HUES64 (cell line): Measurements from ENCODE around the gene TAS2R31. TPM values are rescaled to one million over a fixed set of nuclear protein-coding genes. Genes with fewer than 3 reads are reported as not detected.
"Not testable (repeated sequence)": the region's sequence is repeated elsewhere in the genome, so short reads cannot be mapped to it uniquely, and the experiment has no call there.

Experiments used
- H3K27ac ChIP-seq: 2 replicates; pipeline ENCODE4 v1.7.0; 2013; ENCODE audit warnings: low read depth, low read length, inconsistent platforms
- H3K27me3 ChIP-seq: 2 replicates; pipeline ENCODE4 v1.6.1; 2013; ENCODE audit warnings: mild to moderate bottlenecking, low read length; ENCODE audit not compliant: insufficient read depth
- H3K36me3 ChIP-seq: 2 replicates; pipeline ENCODE4 v1.6.1; 2013; ENCODE audit warnings: mild to moderate bottlenecking, low read length; ENCODE audit not compliant: insufficient read depth
- H3K4me1 ChIP-seq: 2 replicates; pipeline ENCODE4 v1.6.1; 2013; ENCODE audit warnings: mild to moderate bottlenecking, low read length, moderate library complexity; ENCODE audit not compliant: insufficient read depth
- H3K4me3 ChIP-seq: 2 replicates; pipeline ENCODE4 v1.5.1; 2013; ENCODE audit warnings: mild to moderate bottlenecking, low read length, moderate library complexity
- H3K9ac ChIP-seq: 2 replicates; pipeline ENCODE4 v1.6.1; 2013; ENCODE audit warnings: mild to moderate bottlenecking, low read depth, low read length
- H3K9me3 ChIP-seq: 2 replicates; pipeline ENCODE4 v1.6.1; 2013; ENCODE audit warnings: low read depth, low read length; ENCODE audit not compliant: insufficient read depth
- WGBS: fragments of 150-250, 120-280 bp; methylation state at CpG from one replicate; pipeline ENCODE4 v1.1.7; 2013; ENCODE audit warnings: missing lambda C conversion rate; 5-methylcytosine and 5-hydroxymethylcytosine counted together
- polyA plus RNA-seq, 2 experiments: library from polyadenylated mRNA; stranded (reverse); fragments of 50-300 nt; gene quantifications; one replicate each; pipeline ENCODE4 v1.2.3, GENCODE V29; 2013

The TAS2R31 gene, protein sequence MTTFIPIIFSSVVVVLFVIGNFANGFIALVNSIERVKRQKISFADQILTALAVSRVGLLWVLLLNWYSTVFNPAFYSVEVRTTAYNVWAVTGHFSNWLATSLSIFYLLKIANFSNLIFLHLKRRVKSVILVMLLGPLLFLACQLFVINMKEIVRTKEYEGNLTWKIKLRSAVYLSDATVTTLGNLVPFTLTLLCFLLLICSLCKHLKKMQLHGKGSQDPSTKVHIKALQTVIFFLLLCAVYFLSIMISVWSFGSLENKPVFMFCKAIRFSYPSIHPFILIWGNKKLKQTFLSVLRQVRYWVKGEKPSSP
- 0.20 TPM for polyA plus RNA-seq (2013, experiment 1 of 2)
- 0.38 TPM for polyA plus RNA-seq (2013, experiment 2 of 2)

DNA sequence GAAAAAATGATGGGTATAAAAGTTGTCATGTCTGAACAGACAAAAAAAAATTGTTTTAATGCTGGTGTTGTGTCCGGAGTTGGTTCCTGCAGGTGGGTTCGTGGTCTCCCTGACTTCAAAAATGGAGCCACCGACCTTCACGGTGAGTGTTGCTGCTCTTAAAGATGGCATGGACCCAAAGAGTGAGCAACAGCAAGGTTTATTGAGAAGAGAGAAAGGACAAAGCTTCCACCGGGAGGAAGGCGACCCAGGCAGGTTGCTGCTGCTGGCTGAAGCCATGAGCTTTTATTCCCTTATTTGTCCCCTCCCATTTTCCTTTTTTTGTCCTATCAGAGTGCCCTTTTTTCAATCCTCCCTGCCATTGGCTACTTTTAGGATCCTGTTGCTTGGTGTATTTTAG, at the start of gene TAS2R31:
TAS2R31 (minus strand) TSS at position 101 of the 400 bp plus-strand sequence; CDS start at position 29, 72 bp downstream.
- Histone ChIP-seq H3K9me3 (no peaks in the 10 kb centered on the region), H3K27ac (no peak within 1 kb of the TSS), H3K4me3 (no peak within 1 kb of the TSS), H3K4me1 (no peaks in the 10 kb centered on the region), H3K27me3 (no peaks in the 10 kb centered on the region), H3K36me3 (peaks cover 5% of the 10 kb centered on the region; the same call in 1 of the 2 replicates), H3K9ac (no peak within 1 kb of the TSS)
- WGBS, result 98% methylated on average over 6 of the region's 6 CpGs

- H3K4me1 ChIP-seq, result no peaks in the 10 kb centered on the region
- H3K4me3 ChIP-seq, result no peak overlapping the region
- no peak overlapping the region for H3K9ac ChIP-seq
- no peaks in the 10 kb centered on the region for H3K36me3 ChIP-seq
- H3K9me3 ChIP-seq, result no peaks in the 10 kb centered on the region
- H3K27ac ChIP-seq, result no peak overlapping the region
- 100% methylated on average over 1 of the region's 1 CpG for whole genome bisulfite sequencing
- H3K27me3 ChIP-seq, result no peaks in the 10 kb centered on the region
Measured at GRCh38 chr12:11078246-11078645, 47.0 kb upstream of the TAS2R31 start.

GRCh38 chr12:11075642-11076041, 44.4 kb upstream of the TAS2R31 start:
- H3K9ac ChIP-seq, result no peak overlapping the region
- no CpG with 5 or more reads among the region's 3 CpGs for WGBS
- no peaks in the 10 kb centered on the region for H3K36me3 ChIP-seq
- H3K4me3 ChIP-seq, result no peak overlapping the region
- H3K27ac ChIP-seq, result no peak overlapping the region
- no peaks in the 10 kb centered on the region for H3K9me3 ChIP-seq
- H3K4me1 ChIP-seq, result no peaks in the 10 kb centered on the region
- H3K27me3 ChIP-seq, result no peaks in the 10 kb centered on the region

DNA sequence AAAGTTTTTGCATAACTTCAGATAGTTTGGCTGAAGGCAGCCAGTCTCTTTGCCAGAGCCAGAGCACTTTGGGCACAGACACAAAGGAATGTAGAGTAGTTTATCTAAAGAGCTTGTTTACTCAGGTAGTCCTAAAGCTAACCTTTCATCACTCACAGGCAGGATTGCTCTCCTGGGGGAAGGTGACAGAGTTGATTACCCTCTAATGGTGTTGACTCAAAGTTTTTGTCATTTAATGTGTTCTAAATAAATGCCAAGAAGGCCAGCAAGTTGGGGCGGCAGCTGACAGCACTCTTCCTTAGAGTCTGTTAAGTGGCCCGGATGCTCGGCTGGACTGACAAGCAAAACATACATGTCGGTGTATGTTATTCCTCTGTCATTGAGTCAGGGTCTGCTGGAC, 40.2 kb upstream of the TAS2R31 start:
- WGBS, result 46% methylated on average over 4 of the region's 4 CpGs
- Histone ChIP-seq H3K27ac (no peak overlapping the region), H3K36me3 (no peaks in the 10 kb centered on the region), H3K9me3 (no peaks in the 10 kb centered on the region), H3K27me3 (no peaks in the 10 kb centered on the region), H3K4me3 (no peak overlapping the region), H3K9ac (no peak overlapping the region), H3K4me1 (no peaks in the 10 kb centered on the region)

- 0% methylated on average over 1 of the region's 1 CpG for WGBS
Measured at GRCh38 chr12:11070999-11071398, 39.8 kb upstream of the TAS2R31 start.

DNA sequence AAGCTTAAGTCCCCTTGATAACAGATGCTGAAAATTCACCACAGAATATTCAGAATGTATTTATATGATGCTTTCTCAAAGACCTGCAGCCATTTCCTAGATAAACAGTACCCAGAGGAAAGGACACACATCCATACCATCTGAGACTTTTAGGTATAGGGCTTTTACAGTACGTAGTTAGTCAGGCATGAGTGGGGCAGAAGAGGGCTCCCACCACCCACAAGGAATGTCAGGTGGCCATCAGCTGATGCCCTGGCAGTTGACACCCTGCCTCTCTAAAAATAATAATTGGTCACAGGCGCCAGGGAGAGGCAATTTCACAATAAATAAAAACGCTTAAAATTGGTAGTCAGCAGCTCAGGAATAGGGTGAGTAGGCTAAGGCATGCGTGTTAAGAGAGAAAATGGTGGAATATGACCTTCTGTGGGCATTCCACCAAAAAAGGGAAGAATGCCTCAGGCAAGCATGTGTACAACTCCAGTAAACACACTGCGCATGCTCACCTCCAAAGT, 38.7 kb upstream of the TAS2R31 start:
- Histone ChIP-seq H3K4me1 (no peaks in the 10 kb centered on the region), H3K27ac (no peak overlapping the region), H3K9ac (no peak overlapping the region), H3K36me3 (no peaks in the 10 kb centered on the region), H3K9me3 (no peaks in the 10 kb centered on the region), H3K27me3 (no peaks in the 10 kb centered on the region), H3K4me3 (no peak overlapping the region)
- WGBS, result 73% methylated on average over 5 of the region's 5 CpGs

More at GRCh38 chr12:11070999-11071398, 39.8 kb upstream of the TAS2R31 start:
- no peak overlapping the region for H3K4me3 ChIP-seq
- H3K36me3 ChIP-seq, result no peaks in the 10 kb centered on the region
- H3K9me3 ChIP-seq, result no peaks in the 10 kb centered on the region
- no peaks in the 10 kb centered on the region for H3K27me3 ChIP-seq
- H3K9ac ChIP-seq, result no peak overlapping the region
- H3K4me1 ChIP-seq, result no peaks in the 10 kb centered on the region
- H3K27ac ChIP-seq, result no peak overlapping the region

DNA sequence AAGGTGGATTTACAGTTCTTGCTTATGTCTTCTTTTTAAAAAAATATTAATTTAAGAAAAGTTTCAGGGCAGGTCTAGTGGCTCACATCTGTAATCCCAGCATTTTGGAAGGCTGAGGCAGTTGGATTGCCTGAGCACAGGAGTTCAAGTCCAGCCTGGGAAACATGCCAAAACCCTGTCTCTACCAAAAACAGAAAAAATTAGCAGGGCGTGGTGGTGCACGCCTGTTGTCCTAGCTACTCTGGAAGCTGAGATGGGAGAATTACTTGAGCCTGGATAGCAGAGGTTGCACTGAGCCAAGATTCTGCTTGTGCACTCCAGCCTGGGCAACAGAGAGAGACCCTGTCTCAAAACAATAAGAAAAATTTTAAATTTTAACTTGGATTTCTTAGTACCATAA, 36.3 kb upstream of the TAS2R31 start:
- H3K9me3 ChIP-seq, result no peaks in the 10 kb centered on the region
- no peak overlapping the region for H3K9ac ChIP-seq
- no peaks in the 10 kb centered on the region for H3K36me3 ChIP-seq
- H3K4me1 ChIP-seq, result no peaks in the 10 kb centered on the region
- 51% methylated on average over 2 of the region's 2 CpGs for WGBS
- H3K27ac ChIP-seq, result no peak overlapping the region
- no peaks in the 10 kb centered on the region for H3K27me3 ChIP-seq
- H3K4me3 ChIP-seq, result no peak overlapping the region

- 100% methylated on average over 1 of the region's 1 CpG for whole genome bisulfite sequencing
- not testable (repeated sequence) for H3K9me3 ChIP-seq, H3K27ac ChIP-seq, H3K27me3 ChIP-seq, H3K36me3 ChIP-seq, H3K9ac ChIP-seq, H3K4me3 ChIP-seq, H3K4me1 ChIP-seq
Measured at GRCh38 chr12:11062194-11062593, 31.0 kb upstream of the TAS2R31 start, which contains the start of gene TAS2R46. TSS of gene TAS2R46 (minus strand) at chr12:11062294. CDS start at chr12:11062294, 0 bp downstream.

DNA sequence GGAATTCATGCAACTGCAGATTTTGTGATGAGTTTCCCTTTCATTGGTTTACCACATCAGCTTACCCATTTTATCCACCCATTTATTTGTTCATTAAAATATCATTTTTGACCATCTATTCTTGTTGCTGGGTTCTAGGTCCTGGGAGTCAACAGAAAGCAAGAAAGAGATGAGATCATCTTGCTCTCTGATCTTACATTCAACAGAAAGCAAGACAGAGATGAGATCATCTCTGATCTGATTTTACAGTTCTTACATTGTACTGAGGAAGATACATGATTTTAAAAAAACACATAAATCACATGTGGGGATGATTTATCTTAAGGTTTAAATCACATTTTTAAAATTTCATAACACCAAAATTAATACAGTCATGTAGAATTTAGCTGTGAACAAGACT, 28.6 kb upstream of the TAS2R31 start:
- H3K36me3 ChIP-seq, result peaks cover 6% of the 10 kb centered on the region; the same call in 1 of the 2 replicates
- no peak overlapping the region for H3K27ac ChIP-seq
- no peaks in the 10 kb centered on the region for H3K4me1 ChIP-seq
- no peak overlapping the region for H3K4me3 ChIP-seq
- H3K27me3 ChIP-seq, result no peaks in the 10 kb centered on the region
- H3K9me3 ChIP-seq, result 0 out of 2 replicates have a peak, but pooled peaks cover 6% of the 10 kb centered on the region
- H3K9ac ChIP-seq, result no peak overlapping the region

- Histone ChIP-seq H3K4me3 (no peak overlapping the region), H3K4me1 (no peaks in the 10 kb centered on the region), H3K27ac (no peak overlapping the region), H3K27me3 (no peaks in the 10 kb centered on the region), H3K9ac (no peak overlapping the region), H3K36me3 (peaks cover 6% of the 10 kb centered on the region; the same call in 1 of the 2 replicates), H3K9me3 (0 out of 2 replicates have a peak, but pooled peaks cover 6% of the 10 kb centered on the region)
- 95% methylated on average over 3 of the region's 3 CpGs for WGBS
Measured at GRCh38 chr12:11059041-11059440, 27.8 kb upstream of the TAS2R31 start.

DNA sequence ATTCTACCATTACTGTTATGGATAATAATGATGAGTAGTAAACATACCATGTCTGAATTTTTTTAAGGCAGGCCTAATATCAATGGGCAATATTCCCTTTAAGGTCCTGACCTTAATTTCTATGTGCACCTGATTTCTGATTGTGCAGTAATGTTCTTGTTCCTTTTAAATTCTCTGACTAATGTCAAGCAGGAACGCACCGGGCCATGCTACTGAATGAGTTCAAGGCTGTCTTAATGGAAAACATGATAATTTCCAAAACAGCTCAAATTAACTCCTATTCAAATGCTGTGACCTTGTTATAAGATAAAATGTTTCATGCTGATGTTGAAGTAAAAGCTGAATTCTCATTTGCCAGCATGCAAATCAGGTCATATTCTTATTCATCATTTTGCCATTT, 24.1 kb upstream of the TAS2R31 start:
- H3K27ac ChIP-seq, result no peak overlapping the region
- 100% methylated on average over 2 of the region's 2 CpGs for WGBS

More for the DNA sequence above, 24.1 kb upstream of the TAS2R31 start:
- Histone ChIP-seq H3K4me3 (no peak overlapping the region), H3K36me3 (peaks cover 21% of the 10 kb centered on the region), H3K27me3 (no peaks in the 10 kb centered on the region), H3K9me3 (peaks cover 31% of the 10 kb centered on the region), H3K9ac (no peak overlapping the region), H3K4me1 (no peaks in the 10 kb centered on the region)
